Neural progenitor cell (in vitro differentiated cells): ENCODE data around the gene EEF2KMT. TPM values are rescaled to one million over a fixed set of nuclear protein-coding genes. Genes with fewer than 3 reads are reported as not detected.
A peak's percentile ranks its signal among the peaks of the same experiment; 100 is the strongest.

ENCODE experiments used
- DNase-seq: peaks from one replicate; pipeline ENCODE4 v3.0.0-alpha.2; 2016; ENCODE audit warnings: low spot score
- H2AFZ ChIP-seq: fragments of 200-600 bp; sonication (generic); replicated peaks from 2 replicates; pipeline ENCODE4 v1.6.1; 2016; ENCODE audit warnings: antibody characterized with exemption
- H3F3A ChIP-seq: fragments of 200-600 bp; sonication (generic); 2 replicates; pipeline ENCODE4 v1.6.1; 2016; ENCODE audit warnings: antibody characterized with exemption, low read depth
- H3K27ac ChIP-seq: fragments of 200-600 bp; sonication (generic); 2 replicates; pipeline ENCODE4 v1.5.1; 2016; ENCODE audit warnings: mild to moderate bottlenecking
- H3K27me3 ChIP-seq: fragments of 200-600 bp; sonication (generic); 2 replicates; pipeline ENCODE4 v1.6.1; 2016; ENCODE audit warnings: mild to moderate bottlenecking, moderate library complexity
- H3K36me3 ChIP-seq: fragments of 200-600 bp; sonication (generic); 2 replicates; pipeline ENCODE4 v1.5.1; 2016
- H3K4me1 ChIP-seq: fragments of 200-600 bp; sonication (generic); 2 replicates; pipeline ENCODE4 v1.6.1; 2016; ENCODE audit warnings: mixed run types
- H3K4me2 ChIP-seq: fragments of 200-600 bp; sonication (generic); 2 replicates; pipeline ENCODE4 v1.6.1; 2016
- H3K4me3 ChIP-seq: fragments of 200-600 bp; sonication (generic); 2 replicates; pipeline ENCODE4 v1.5.1; 2016
- H3K79me2 ChIP-seq: fragments of 200-600 bp; sonication (generic); 2 replicates; pipeline ENCODE4 v1.6.1; 2016; ENCODE audit warnings: low read depth
- H3K9ac ChIP-seq: fragments of 200-600 bp; sonication (generic); 2 replicates; pipeline ENCODE4 v1.6.1; 2016
- H3K9me3 ChIP-seq: fragments of 200-600 bp; sonication (generic); 2 replicates; pipeline ENCODE4 v1.5.1; 2016; ENCODE audit warnings: low read depth
- H4K20me1 ChIP-seq: fragments of 200-600 bp; sonication (generic); 2 replicates; pipeline ENCODE4 v1.6.1; 2016; ENCODE audit warnings: low read depth
- H3K27ac Mint-ChIP-seq: 3 replicates; pipeline ENCODE4 v1.8.0; 2021; ENCODE audit warnings: mixed read lengths
- H3K27me3 Mint-ChIP-seq: 2 replicates; pipeline ENCODE4 v1.8.0; 2022; ENCODE audit warnings: low read depth, mild to moderate bottlenecking, inconsistent platforms, moderate library complexity, mixed read lengths; ENCODE audit not compliant: insufficient read depth
- H3K36me3 Mint-ChIP-seq: 3 replicates; pipeline ENCODE4 v1.8.0; 2021; ENCODE audit warnings: mixed read lengths
- H3K4me1 Mint-ChIP-seq: 3 replicates; pipeline ENCODE4 v1.8.0; 2021; ENCODE audit warnings: mixed read lengths
- H3K4me3 Mint-ChIP-seq: 3 replicates; pipeline ENCODE4 v1.8.0; 2021; ENCODE audit warnings: mild to moderate bottlenecking, moderate library complexity, mixed read lengths
- H3K9me3 Mint-ChIP-seq: 3 replicates; pipeline ENCODE4 v1.8.0; 2020; ENCODE audit warnings: mixed read lengths
- EZH2 ChIP-seq: fragments of 200-600 bp; sonication (generic); IDR thresholded peaks from 2 replicates; pipeline ENCODE4 v1.6.1; 2017; ENCODE audit warnings: antibody characterized with exemption, mild to moderate bottlenecking, moderate library complexity
- EZH2phosphoT487 ChIP-seq: fragments of 200-600 bp; sonication (generic); IDR thresholded peaks from 2 replicates; pipeline ENCODE4 v1.6.1; 2017; ENCODE audit warnings: antibody characterized with exemption
- total RNA-seq: library from RNA; depleted of rRNA; stranded (reverse); fragments of >200 nt; gene quantifications from 2 replicates; pipeline ENCODE4 v1.2.3, GENCODE V29; 2015; ENCODE audit warnings: low replicate concordance
- TF ChIP-seq, protein P1 (sequence below): fragments of 200-600 bp; sonication (generic); IDR thresholded peaks from 2 replicates; pipeline ENCODE4 v1.5.1; 2017; ENCODE audit warnings: antibody characterized with exemption, mild to moderate bottlenecking

Gene EEF2KMT
- total RNA-seq, 1 donor from 2014 or later = 4.1 TPM

GRCh38 chr16:5071341-5071680 is 26.3 kb downstream of the EEF2KMT start:
- no peak overlapping the region for H3K27ac ChIP-seq
- peak overlapping the region; percentile 94 for H3K4me3 Mint-ChIP-seq

DNA sequence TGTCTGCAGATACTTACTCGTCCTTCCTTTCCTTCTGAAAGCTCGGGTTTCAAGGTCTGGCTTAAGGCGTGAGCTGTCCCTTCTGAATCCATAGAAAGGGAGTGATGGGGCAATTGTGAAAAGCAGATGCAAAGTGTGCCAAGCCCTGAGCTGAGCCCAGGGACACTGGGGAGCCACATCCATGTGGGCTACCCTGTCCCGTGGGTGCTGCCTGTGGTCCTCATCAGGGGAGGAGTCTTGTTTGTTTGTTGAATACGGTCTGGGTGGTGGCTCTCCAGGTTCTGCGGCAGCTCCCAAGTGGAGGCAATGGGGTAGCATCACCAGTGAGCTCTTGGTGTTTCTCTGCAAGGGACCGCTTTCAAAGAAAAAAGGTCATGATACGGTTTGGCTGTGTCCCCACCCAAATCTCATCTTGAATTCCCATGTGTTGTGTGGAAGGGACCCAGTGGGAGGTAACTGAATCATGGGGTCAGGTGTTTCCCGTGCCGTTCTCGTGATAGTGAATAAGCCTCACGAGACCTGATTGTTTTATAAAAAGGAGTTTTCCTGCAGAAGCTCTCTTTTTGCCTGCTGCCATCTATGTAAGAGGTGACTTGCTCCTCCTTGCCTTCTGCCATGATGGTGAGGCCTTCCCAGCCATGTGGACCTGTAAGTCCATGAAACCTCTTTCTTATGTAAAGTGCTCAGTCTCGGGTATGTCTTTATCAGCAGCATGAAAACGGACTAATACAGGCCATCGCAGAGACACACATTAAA is 27.0 kb downstream of the EEF2KMT start:
- peaks cover 3% of the 10 kb centered on the region for H3K27me3 Mint-ChIP-seq
- Histone ChIP-seq H3K36me3 (no peaks in the 10 kb centered on the region), H3K4me3 (no peak overlapping the region), H3K4me2 (no peak overlapping the region), H3K4me1 (no peaks in the 10 kb centered on the region), H3K27ac (no peak overlapping the region), H3K9me3 (no peaks in the 10 kb centered on the region), H3K27me3 (no peaks in the 10 kb centered on the region), H3K9ac (no peak overlapping the region), H2AFZ (no peak overlapping the region), H3K79me2 (peaks cover 25% of the 10 kb centered on the region), H3F3A (no peaks in the 10 kb centered on the region), H4K20me1 (no peaks in the 10 kb centered on the region)
- no peak for TF ChIP-seq EZH2phosphoT487
- TF ChIP-seq EZH2 = no peak
- TF ChIP-seq, protein P1, sequence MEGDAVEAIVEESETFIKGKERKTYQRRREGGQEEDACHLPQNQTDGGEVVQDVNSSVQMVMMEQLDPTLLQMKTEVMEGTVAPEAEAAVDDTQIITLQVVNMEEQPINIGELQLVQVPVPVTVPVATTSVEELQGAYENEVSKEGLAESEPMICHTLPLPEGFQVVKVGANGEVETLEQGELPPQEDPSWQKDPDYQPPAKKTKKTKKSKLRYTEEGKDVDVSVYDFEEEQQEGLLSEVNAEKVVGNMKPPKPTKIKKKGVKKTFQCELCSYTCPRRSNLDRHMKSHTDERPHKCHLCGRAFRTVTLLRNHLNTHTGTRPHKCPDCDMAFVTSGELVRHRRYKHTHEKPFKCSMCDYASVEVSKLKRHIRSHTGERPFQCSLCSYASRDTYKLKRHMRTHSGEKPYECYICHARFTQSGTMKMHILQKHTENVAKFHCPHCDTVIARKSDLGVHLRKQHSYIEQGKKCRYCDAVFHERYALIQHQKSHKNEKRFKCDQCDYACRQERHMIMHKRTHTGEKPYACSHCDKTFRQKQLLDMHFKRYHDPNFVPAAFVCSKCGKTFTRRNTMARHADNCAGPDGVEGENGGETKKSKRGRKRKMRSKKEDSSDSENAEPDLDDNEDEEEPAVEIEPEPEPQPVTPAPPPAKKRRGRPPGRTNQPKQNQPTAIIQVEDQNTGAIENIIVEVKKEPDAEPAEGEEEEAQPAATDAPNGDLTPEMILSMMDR = no peak
- peaks cover 3% of the 10 kb centered on the region for H3K36me3 Mint-ChIP-seq
- H3K9me3 Mint-ChIP-seq = no peaks in the 10 kb centered on the region
- no peak overlapping the region for H3K27ac Mint-ChIP-seq
- H3K4me1 Mint-ChIP-seq = peaks cover 11% of the 10 kb centered on the region
- no peak for DNase-seq
- H3K4me3 Mint-ChIP-seq = peak overlapping the region; percentile 57

More at GRCh38 chr16:5071341-5071680, 26.3 kb downstream of the EEF2KMT start:
- Mint-ChIP-seq H3K9me3 (no peaks in the 10 kb centered on the region), H3K27me3 (peaks cover 2% of the 10 kb centered on the region), H3K36me3 (peaks cover 3% of the 10 kb centered on the region), H3K27ac (no peak overlapping the region), H3K4me1 (peaks cover 11% of the 10 kb centered on the region)
- H3K4me1 ChIP-seq = no peaks in the 10 kb centered on the region
- no peak overlapping the region for H3K4me2 ChIP-seq
- peak overlapping the region; percentile 64 for H2AFZ ChIP-seq
- H3K9ac ChIP-seq = no peak overlapping the region
- no peaks in the 10 kb centered on the region for H3K9me3 ChIP-seq
- TF ChIP-seq, protein P1 = no peak
- TF ChIP-seq EZH2phosphoT487 (no peak), EZH2 (no peak)
- H3K36me3 ChIP-seq = no peaks in the 10 kb centered on the region
- DNase-seq = no peak
- H4K20me1 ChIP-seq = no peaks in the 10 kb centered on the region
- peaks cover 25% of the 10 kb centered on the region for H3K79me2 ChIP-seq
- no peaks in the 10 kb centered on the region for H3F3A ChIP-seq
- H3K4me3 ChIP-seq = peak overlapping the region; percentile 83
- no peaks in the 10 kb centered on the region for H3K27me3 ChIP-seq

- H3K27ac ChIP-seq = no peak overlapping the region
- Mint-ChIP-seq H3K9me3 (no peaks in the 10 kb centered on the region), H3K4me1 (peaks cover 11% of the 10 kb centered on the region), H3K27ac (no peak overlapping the region), H3K4me3 (no peak overlapping the region), H3K36me3 (no peaks in the 10 kb centered on the region), H3K27me3 (peaks cover 8% of the 10 kb centered on the region)
- no peak for TF ChIP-seq EZH2
- TF ChIP-seq, protein P1 = no peak
- TF ChIP-seq EZH2phosphoT487 = no peak
- no peaks in the 10 kb centered on the region for H3K4me1 ChIP-seq
- H4K20me1 ChIP-seq = no peaks in the 10 kb centered on the region
- no peak overlapping the region for H3K9ac ChIP-seq
- H3K27me3 ChIP-seq = no peaks in the 10 kb centered on the region
- peaks cover 25% of the 10 kb centered on the region for H3K79me2 ChIP-seq
- no peaks in the 10 kb centered on the region for H3K9me3 ChIP-seq
- H2AFZ ChIP-seq = no peak overlapping the region
- no peak overlapping the region for H3K4me3 ChIP-seq
- H3K36me3 ChIP-seq = no peaks in the 10 kb centered on the region
- H3K4me2 ChIP-seq = no peak overlapping the region
- DNase-seq = no peak
- no peaks in the 10 kb centered on the region for H3F3A ChIP-seq
These were observed 27.7 kb downstream of the EEF2KMT start for GRCh38 chr16:5069854-5070253.
